ENCODE data around the gene RALB.

DNA sequence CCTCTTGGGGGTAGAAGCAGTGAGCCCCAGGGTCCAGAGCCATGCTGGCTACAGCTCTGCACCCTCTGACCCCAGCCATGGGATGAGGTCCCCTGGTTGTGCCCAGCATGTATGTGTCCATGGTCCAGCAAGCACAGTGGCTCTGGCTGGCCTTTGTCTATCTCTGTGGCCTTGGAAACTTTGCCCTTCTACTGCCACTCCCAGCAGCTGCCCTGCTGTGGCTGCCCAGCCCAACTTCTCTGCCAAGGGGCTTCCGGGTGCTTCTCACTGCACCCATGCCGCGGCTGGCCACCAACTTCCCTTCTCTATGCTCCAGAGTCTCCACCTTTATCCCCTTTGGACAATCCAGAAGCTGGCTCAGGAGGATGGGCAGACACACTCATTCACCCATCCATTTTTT, 48.2 kb upstream of the RALB start:
- TF ChIP-seq, protein P1, sequence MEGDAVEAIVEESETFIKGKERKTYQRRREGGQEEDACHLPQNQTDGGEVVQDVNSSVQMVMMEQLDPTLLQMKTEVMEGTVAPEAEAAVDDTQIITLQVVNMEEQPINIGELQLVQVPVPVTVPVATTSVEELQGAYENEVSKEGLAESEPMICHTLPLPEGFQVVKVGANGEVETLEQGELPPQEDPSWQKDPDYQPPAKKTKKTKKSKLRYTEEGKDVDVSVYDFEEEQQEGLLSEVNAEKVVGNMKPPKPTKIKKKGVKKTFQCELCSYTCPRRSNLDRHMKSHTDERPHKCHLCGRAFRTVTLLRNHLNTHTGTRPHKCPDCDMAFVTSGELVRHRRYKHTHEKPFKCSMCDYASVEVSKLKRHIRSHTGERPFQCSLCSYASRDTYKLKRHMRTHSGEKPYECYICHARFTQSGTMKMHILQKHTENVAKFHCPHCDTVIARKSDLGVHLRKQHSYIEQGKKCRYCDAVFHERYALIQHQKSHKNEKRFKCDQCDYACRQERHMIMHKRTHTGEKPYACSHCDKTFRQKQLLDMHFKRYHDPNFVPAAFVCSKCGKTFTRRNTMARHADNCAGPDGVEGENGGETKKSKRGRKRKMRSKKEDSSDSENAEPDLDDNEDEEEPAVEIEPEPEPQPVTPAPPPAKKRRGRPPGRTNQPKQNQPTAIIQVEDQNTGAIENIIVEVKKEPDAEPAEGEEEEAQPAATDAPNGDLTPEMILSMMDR (IDR thresholded peaks at IDR 0.05; ENCODE audit: low read depth, low read length, poor library complexity, severe bottlenecking) = no peak
- TF ChIP-seq EZH2phosphoT487 (IDR thresholded peaks at IDR 0.05; ENCODE audit: borderline replicate concordance, low read length) = no peak
